HG02642 (cell line): ENCODE data around the gene CPSF7.
A peak's percentile ranks its signal among the peaks of the same experiment; 100 is the strongest.
"Not testable (repeated sequence)": the region's sequence is repeated elsewhere in the genome, so short reads cannot be mapped to it uniquely, and the experiment has no call there.

Experiments
- ATAC-seq: cut with Tn5 transposase; IDR thresholded peaks from one replicate; pipeline ENCODE4 v1.9.1; 2021; ENCODE audit warnings: mild to moderate bottlenecking; ENCODE audit not compliant: unreplicated experiment, poor library complexity

The CPSF7 gene, protein sequence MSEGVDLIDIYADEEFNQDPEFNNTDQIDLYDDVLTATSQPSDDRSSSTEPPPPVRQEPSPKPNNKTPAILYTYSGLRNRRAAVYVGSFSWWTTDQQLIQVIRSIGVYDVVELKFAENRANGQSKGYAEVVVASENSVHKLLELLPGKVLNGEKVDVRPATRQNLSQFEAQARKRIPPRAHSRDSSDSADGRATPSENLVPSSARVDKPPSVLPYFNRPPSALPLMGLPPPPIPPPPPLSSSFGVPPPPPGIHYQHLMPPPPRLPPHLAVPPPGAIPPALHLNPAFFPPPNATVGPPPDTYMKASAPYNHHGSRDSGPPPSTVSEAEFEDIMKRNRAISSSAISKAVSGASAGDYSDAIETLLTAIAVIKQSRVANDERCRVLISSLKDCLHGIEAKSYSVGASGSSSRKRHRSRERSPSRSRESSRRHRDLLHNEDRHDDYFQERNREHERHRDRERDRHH

GRCh38 chr11:61429691-61430582 is at the start of gene CPSF7, which contains the start of gene SDHAF2:
TSS of gene CPSF7 (minus strand) at chr11:61429975. CDS start at chr11:61429235, 740 bp downstream.
TSS of gene SDHAF2 (plus strand) at chr11:61430124. CDS start at chr11:61430147, 23 bp downstream.
- peak; percentile 90 for ATAC-seq

GRCh38 chr11:61477727-61478148 is 48.0 kb upstream of the CPSF7 start:
- ATAC-seq = no peak

GRCh38 chr11:61477126-61477525 is 47.4 kb upstream of the CPSF7 start:
- ATAC-seq = no peak

DNA sequence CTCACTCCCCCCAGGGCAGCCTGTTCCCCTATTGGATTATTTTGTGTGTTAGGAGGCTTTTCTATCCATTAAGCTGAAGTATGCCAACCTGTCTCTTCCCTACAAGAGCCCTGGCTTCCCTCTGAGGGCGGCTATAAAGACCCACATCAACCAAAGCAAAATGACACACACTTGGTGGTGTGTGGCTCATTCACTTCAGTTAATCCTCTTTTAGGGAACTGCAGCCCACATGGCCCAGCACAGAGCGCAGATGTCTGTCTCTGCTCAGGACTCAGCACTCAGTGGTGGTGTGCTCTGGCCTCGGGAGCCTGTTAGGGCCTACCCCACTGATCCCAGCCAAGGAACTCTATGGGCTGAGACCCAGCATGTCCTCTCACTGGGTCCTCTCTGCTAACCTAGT is 46.6 kb upstream of the CPSF7 start:
- no peak for ATAC-seq

GRCh38 chr11:61475433-61475832 is 45.7 kb upstream of the CPSF7 start:
- no peak for ATAC-seq

DNA sequence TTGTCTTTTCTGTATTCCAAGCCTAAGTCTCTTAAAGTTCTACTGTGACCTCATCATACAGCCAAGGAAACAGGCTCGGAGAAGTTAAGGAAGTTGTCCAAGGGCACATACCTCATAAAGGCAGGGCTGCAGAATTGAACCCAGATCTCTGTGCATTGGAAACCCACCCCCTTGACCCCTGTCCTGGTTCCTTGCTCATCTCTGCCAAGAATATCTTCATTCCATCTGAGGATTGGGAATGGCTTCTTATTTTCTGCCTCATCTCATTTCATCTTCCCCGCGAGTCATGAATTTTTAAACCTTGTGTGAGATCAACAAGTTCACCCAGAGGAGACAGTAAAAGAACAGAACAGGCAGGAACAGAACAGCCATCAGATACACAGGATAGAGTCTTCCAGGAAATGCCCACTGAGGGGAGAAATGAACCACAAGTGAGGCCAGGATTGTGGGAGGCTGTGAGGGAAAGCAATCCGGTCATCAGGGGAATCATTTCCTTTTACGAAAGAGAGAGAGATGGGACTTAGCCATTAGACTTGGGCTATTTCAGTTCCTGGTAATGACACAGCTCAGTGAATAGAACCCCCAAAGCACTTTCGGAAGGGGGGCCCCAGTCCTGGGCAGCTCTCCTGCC is 44.4 kb upstream of the CPSF7 start:
- no peak for ATAC-seq

DNA sequence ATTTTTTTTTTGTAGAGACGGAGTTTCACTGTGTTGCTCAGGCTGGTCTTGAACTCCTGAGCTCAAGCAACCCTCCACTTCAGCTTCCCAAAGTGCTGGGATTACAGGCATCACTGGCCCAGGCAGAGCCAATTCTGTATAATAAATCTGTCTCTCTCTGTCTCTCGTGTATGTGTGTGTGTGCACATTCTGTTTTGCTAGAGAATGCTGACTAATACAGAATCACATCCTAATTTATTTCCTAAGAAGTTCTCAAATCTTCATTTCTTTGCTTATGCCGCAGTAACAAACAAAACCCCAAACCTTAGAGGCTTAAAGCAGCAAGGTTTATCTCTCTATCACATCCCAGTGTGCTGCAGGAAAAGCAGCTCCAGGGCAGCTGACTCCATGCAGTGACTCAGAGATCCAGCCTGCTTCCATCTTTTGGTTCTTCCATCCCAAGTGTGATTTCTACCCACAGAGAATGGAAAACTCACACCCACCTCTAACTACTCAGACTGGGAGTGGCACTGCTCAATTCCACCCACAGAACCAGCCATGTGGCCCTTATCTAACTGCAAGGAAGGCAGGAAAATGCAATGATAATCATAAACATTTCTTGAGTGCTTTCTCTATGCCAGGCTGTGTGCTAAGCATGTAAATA is 43.7 kb upstream of the CPSF7 start:
- no peak for ATAC-seq

DNA sequence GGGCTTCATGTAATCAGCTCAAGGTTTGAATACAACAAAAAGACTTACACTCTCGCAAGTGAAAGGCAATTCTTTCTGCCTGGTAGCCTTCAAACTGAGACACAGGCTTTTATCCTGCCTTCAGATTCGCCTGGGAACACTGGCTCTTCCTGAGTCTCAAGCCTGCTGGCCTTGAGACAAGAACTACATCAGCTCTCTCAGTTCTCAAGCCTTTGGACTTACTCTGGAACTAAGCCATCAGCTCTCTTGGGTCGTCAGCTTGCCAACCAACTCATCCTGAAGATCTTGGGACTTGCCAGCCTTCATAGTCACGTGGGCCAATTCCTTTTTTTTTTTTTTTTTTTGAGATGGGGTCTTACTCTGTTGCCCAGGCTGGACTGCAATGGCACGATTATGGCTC is 43.1 kb upstream of the CPSF7 start:
- no peak for ATAC-seq

- ATAC-seq = no peak
Measured at GRCh38 chr11:61472282-61472681, 42.5 kb upstream of the CPSF7 start.

- no peak for ATAC-seq
Measured at GRCh38 chr11:61468002-61468401, 38.2 kb upstream of the CPSF7 start.

DNA sequence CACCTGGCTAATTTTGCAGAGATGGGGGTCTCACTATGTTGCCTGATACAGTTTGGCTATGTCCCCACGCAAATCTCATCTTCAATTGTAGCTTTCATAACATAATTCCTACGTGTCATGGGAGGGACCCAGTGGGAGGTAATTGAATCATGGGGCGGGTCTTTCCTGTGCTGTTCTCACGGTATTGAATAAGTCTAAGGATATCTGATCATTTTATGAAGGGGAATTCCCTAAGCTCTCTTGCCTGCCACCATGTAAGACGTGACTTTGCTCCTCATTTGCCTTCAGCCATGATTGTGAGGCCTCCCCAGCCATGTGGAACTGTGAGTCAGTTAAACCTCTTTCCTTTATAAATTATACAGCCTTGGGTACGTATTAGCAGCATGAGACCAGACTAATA is 37.8 kb upstream of the CPSF7 start:
- not testable (repeated sequence) for ATAC-seq

GRCh38 chr11:61460986-61461385 is 31.2 kb upstream of the CPSF7 start:
- ATAC-seq = no peak

DNA sequence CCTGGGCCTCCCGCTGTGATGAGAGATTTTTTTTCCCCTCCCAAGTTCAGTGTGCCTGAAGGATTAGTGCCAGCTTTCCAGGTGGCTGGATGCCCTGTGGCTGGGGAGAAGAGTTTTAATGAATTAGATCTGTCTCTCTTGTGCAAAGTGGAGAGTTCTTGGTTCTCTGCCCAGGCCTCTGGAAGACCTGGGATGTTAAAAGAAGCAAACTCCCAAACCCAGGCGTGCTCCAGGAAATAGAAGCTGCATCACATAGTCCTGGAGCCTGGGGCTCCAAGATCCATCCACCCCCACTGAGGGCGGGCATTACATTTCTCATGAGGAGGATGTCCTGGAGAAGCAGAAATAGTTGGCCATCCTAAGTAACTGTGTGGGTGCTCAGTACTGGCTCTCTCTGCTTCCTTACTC is 30.7 kb upstream of the CPSF7 start:
- no peak for ATAC-seq

GRCh38 chr11:61454520-61454919 is 24.7 kb upstream of the CPSF7 start:
- ATAC-seq = no peak

DNA sequence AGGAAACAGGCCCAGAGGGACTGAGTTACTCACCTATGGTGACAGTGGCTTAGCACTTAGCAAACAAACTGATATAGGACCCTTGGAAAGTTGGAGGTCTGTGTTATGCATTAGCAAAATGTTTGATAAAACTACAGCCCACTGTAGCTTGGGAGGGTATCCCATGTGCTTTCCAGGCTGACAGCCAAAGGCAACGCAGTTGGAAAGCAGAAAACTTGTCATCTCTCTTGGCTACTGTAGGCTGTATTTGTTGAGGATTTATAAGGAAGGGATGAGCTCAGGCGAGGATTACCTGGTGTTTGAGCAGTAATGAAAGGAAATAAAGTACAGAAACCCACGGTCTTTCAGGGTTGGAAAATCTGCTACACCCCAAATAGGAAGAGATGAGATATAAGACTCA is 23.9 kb upstream of the CPSF7 start:
- no peak for ATAC-seq

GRCh38 chr11:61452825-61453224 is 23.1 kb upstream of the CPSF7 start:
- no peak for ATAC-seq

DNA sequence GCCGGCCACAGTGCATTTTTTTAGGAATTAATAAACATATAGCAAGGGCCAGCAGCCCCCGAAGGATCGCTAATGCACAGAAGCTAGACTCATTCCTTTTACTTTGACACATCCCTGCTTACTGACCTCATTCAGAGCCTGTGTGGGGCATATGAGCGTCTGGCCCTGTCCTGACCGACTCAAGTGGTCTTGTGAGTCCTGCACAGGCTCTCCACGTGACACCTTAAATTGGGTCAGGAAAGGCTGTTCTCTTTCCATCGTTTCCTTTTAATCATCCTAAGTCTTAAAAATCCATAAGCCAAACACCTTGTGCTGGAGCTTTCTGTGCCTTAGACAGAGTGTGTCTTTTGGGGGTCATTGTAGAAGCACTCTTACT is 18.8 kb upstream of the CPSF7 start:
- ATAC-seq = no peak

DNA sequence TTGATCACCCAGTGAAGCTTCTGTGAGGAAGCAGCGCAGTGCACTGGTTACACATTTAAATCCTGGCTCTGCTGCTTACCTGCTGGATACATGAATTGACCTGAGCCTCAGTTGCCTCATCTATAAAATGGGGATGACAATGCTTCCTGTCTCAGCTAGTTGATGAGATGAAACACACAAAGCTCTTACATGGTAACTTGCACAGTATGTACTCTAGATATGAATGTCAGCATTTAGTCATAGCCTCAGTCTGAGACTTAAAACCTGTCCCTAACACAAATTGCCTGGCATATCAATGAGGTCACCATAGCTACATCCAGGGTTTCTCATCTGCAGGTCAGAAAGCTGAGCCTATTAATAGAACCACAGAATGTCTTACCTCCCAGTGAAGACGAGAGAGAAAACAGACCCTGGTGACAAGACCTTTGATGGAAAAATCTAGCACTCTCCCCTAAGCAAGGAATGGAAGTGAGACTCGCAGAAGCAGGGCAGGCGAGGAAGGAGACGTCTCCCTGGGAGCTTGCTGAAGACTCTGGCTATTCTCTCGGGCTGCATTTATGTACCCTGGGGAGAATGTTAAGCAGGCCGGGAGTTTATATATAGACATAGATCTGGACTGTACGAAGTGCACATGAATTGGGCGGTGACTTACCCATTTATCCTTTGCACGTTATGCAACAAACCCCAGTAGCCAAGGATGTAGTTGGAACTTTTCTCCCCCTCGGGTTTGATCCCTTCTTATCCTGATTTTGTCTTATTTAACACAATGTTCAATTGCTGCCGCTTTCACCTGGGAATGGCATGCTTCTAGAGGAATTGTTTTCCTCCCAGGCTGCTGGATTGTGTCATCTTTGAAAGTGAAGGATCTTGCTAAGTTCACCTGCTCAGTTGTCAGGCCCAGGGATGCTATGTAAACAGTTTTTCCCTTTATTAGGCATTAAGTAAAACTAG is 18.1 kb upstream of the CPSF7 start:
- no peak for ATAC-seq

GRCh38 chr11:61446211-61446651 is 16.5 kb upstream of the CPSF7 start:
- peak; percentile 78 for ATAC-seq
